ENCODE results near the gene PAK1. TPM values are rescaled to one million over a fixed set of nuclear protein-coding genes. Genes with fewer than 3 reads are reported as not detected.
"Not testable (repeated sequence)": the region's sequence is repeated elsewhere in the genome, so short reads cannot be mapped to it uniquely, and the experiment has no call there.

PAK1 gene
- total RNA-seq, 2 donors from 2014 or later: 104 to 123 TPM

- peaks cover 12% of the 10 kb centered on the region for H3K4me1 ChIP-seq
Observed at GRCh38 chr11:77395460-77396173, 78.3 kb downstream of the PAK1 start.

GRCh38 chr11:77392842-77393241 is 81.1 kb downstream of the PAK1 start:
- Histone ChIP-seq H3K4me1 (peaks cover 12% of the 10 kb centered on the region), H3K27ac (peak overlapping the region; percentile 28), H3K9ac (ENCODE audit: low read depth in 2 of 2, low read length in 2 of 2) (no peak overlapping the region), H3K36me3 (no peaks in the 10 kb centered on the region), H3K4me3 (no peak overlapping the region), H3K27me3 (no peaks in the 10 kb centered on the region), H3K9me3 (no peaks in the 10 kb centered on the region)
- no peak for TF ChIP-seq CTCF (IDR thresholded peaks at IDR 0.05)
- intact Hi-C loops (cut with DNase I): no loop called here
- no peak for DNase-seq

More at GRCh38 chr11:77395460-77396173, 78.3 kb downstream of the PAK1 start:
- Histone ChIP-seq H3K36me3 (no peaks in the 10 kb centered on the region), H3K9me3 (no peaks in the 10 kb centered on the region), H3K27me3 (no peaks in the 10 kb centered on the region), H3K4me3 (no peak overlapping the region), H3K27ac (peak overlapping the region; percentile 34), H3K9ac (ENCODE audit: low read depth in 2 of 2, low read length in 2 of 2) (peak overlapping the region in 1 of 2 donors; percentile 21)
- DNase-seq: no peak
- intact Hi-C loops (cut with DNase I): no loop called here
- TF ChIP-seq CTCF (IDR thresholded peaks at IDR 0.05): no peak

- Histone ChIP-seq H3K36me3 (no peaks in the 10 kb centered on the region), H3K4me3 (no peak overlapping the region), H3K27ac (no peak overlapping the region), H3K9me3 (no peaks in the 10 kb centered on the region), H3K9ac (ENCODE audit: low read depth in 2 of 2, low read length in 2 of 2) (no peak overlapping the region), H3K27me3 (no peaks in the 10 kb centered on the region), H3K4me1 (peaks cover 4% of the 10 kb centered on the region)
- no peak for DNase-seq
- no peak for TF ChIP-seq CTCF (IDR thresholded peaks at IDR 0.05)
- intact Hi-C loops (cut with DNase I): no loop called here
Observed at GRCh38 chr11:77387701-77388100, 86.2 kb downstream of the PAK1 start.

GRCh38 chr11:77386178-77386577 is 87.7 kb downstream of the PAK1 start:
- Histone ChIP-seq H3K36me3 (no peaks in the 10 kb centered on the region), H3K9ac (ENCODE audit: low read depth in 2 of 2, low read length in 2 of 2) (no peak overlapping the region), H3K4me3 (no peak overlapping the region), H3K27ac (no peak overlapping the region), H3K4me1 (no peaks in the 10 kb centered on the region), H3K9me3 (no peaks in the 10 kb centered on the region), H3K27me3 (no peaks in the 10 kb centered on the region)
- intact Hi-C loops (cut with DNase I): no loop called here
- no peak for TF ChIP-seq CTCF (IDR thresholded peaks at IDR 0.05)
- DNase-seq: no peak

GRCh38 chr11:77385255-77385771 is 88.6 kb downstream of the PAK1 start:
- intact Hi-C loops (cut with DNase I); DNase-seq; H3K9ac ChIP-seq (ENCODE audit: low read depth in 2 of 2, low read length in 2 of 2); H3K36me3 ChIP-seq; H3K9me3 ChIP-seq; H3K4me1 ChIP-seq; H3K27me3 ChIP-seq; H3K4me3 ChIP-seq; H3K27ac ChIP-seq: not testable (repeated sequence)

- DNase-seq: no peak
- intact Hi-C loops (cut with DNase I): no loop called here
- no peak for TF ChIP-seq CTCF (IDR thresholded peaks at IDR 0.05)
Observed at GRCh38 chr11:77384571-77384970, 89.3 kb downstream of the PAK1 start.

GRCh38 chr11:77383349-77383748 is 90.5 kb downstream of the PAK1 start:
- DNase-seq; H3K27ac ChIP-seq; H3K4me1 ChIP-seq; H3K9ac ChIP-seq (ENCODE audit: low read depth in 2 of 2, low read length in 2 of 2); H3K4me3 ChIP-seq; H3K9me3 ChIP-seq; H3K27me3 ChIP-seq; intact Hi-C loops (cut with DNase I); H3K36me3 ChIP-seq: not testable (repeated sequence)

More at GRCh38 chr11:77384571-77384970, 89.3 kb downstream of the PAK1 start:
- Histone ChIP-seq H3K9ac (ENCODE audit: low read depth in 2 of 2, low read length in 2 of 2) (no peak overlapping the region), H3K27me3 (no peaks in the 10 kb centered on the region), H3K9me3 (no peaks in the 10 kb centered on the region), H3K36me3 (no peaks in the 10 kb centered on the region), H3K27ac (no peak overlapping the region), H3K4me1 (no peaks in the 10 kb centered on the region), H3K4me3 (no peak overlapping the region)
